HEK293 (cell line): ENCODE measurements around the gene GNB1L.

Experiments used
- CTCF ChIP-seq: fragments of 450-650 bp; formaldehyde crosslinking; IDR thresholded peaks from 2 replicates; pipeline ENCODE4 v1.5.1; 2016; ENCODE audit warnings: missing biosample characterization, missing genetic modification characterization
- GLI4 ChIP-seq: fragments of 450-650 bp; formaldehyde crosslinking; IDR thresholded peaks from 2 replicates; pipeline ENCODE4 v1.5.1; 2016; ENCODE audit warnings: missing biosample characterization, missing genetic modification characterization
- KLF10 ChIP-seq: fragments of 450-650 bp; IDR thresholded peaks from 2 replicates; pipeline ENCODE4 v1.5.1; 2018; ENCODE audit warnings: missing biosample characterization, mild to moderate bottlenecking, missing genetic modification characterization
- TSHZ1 ChIP-seq: fragments of 450-650 bp; formaldehyde crosslinking; IDR thresholded peaks from 2 replicates; pipeline ENCODE4 v1.5.1; 2016; ENCODE audit warnings: missing biosample characterization, missing genetic modification characterization, borderline replicate concordance
- ZNF37A ChIP-seq: fragments of 450-650 bp; IDR thresholded peaks from 2 replicates; pipeline ENCODE4 v1.5.1; 2018; ENCODE audit warnings: missing biosample characterization, missing genetic modification characterization
- ZNF426 ChIP-seq: fragments of 450-650 bp; formaldehyde crosslinking; IDR thresholded peaks from 2 replicates; pipeline ENCODE4 v1.5.1; 2017; ENCODE audit warnings: missing biosample characterization, missing genetic modification characterization, mild to moderate bottlenecking, inconsistent platforms, moderate library complexity
- ZNF510 ChIP-seq: fragments of 450-650 bp; formaldehyde crosslinking; IDR thresholded peaks from 2 replicates; pipeline ENCODE4 v1.5.1; 2018; ENCODE audit warnings: mild to moderate bottlenecking, missing genetic modification characterization, missing biosample characterization; ENCODE audit not compliant: insufficient replicate concordance
- ZNF561 ChIP-seq: fragments of 450-650 bp; IDR thresholded peaks from 2 replicates; pipeline ENCODE4 v1.5.1; 2018; ENCODE audit warnings: missing biosample characterization, missing genetic modification characterization, borderline replicate concordance
- TF ChIP-seq, protein P1 (sequence below): fragments of 450-650 bp; formaldehyde crosslinking; IDR thresholded peaks from 2 replicates; pipeline ENCODE4 v1.5.1; 2016; ENCODE audit warnings: missing biosample characterization, missing genetic modification characterization
- TF ChIP-seq, protein P2 (sequence below): fragments of 450-650 bp; formaldehyde crosslinking; IDR thresholded peaks from 2 replicates; pipeline ENCODE4 v1.5.1; 2016; ENCODE audit warnings: missing biosample characterization, missing genetic modification characterization

DNA sequence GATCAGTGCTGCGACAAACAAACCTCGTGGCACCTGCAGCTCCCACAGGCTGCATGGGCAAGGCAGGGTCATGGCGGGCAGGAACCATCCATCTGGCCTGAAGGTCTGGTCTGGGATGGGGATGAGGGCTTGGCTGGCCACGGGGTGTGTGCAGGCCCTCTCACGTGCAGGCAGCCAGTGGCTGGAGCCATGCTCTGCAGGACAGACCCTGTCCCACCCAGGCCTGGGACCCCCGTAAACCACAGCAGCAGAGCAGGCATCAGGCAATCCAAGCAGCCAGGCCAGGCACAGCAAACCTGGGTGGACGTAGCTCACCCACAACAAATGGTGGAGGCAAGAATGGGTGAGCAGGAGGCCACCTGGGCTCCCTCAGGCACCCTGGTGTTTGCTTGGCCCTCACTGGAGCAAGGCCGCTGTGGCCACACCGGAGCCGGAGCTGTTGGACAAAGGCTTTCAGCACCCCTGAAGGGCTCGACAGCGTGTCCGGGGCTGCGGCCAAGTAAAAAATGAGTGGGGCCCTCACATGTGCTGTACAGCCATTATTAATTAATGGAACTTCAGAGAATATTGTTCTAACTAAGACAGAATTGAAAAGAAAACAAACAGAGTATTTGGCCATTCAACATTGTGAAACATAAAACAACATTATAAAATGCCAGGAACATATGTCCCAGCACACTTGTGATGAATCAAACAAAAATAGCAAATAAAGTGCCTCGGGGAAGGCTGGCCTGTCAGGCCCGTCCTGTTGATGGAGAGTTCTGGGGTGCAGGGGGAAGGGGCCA lies 24.0 kb upstream of the GNB1L start:
- no peak for TF ChIP-seq KLF10 (tag by site-specific recombination)
- no peak for TF ChIP-seq ZNF37A (tag by site-specific recombination)
- TF ChIP-seq TSHZ1 (tag by site-specific recombination): no peak
- TF ChIP-seq, protein P1, sequence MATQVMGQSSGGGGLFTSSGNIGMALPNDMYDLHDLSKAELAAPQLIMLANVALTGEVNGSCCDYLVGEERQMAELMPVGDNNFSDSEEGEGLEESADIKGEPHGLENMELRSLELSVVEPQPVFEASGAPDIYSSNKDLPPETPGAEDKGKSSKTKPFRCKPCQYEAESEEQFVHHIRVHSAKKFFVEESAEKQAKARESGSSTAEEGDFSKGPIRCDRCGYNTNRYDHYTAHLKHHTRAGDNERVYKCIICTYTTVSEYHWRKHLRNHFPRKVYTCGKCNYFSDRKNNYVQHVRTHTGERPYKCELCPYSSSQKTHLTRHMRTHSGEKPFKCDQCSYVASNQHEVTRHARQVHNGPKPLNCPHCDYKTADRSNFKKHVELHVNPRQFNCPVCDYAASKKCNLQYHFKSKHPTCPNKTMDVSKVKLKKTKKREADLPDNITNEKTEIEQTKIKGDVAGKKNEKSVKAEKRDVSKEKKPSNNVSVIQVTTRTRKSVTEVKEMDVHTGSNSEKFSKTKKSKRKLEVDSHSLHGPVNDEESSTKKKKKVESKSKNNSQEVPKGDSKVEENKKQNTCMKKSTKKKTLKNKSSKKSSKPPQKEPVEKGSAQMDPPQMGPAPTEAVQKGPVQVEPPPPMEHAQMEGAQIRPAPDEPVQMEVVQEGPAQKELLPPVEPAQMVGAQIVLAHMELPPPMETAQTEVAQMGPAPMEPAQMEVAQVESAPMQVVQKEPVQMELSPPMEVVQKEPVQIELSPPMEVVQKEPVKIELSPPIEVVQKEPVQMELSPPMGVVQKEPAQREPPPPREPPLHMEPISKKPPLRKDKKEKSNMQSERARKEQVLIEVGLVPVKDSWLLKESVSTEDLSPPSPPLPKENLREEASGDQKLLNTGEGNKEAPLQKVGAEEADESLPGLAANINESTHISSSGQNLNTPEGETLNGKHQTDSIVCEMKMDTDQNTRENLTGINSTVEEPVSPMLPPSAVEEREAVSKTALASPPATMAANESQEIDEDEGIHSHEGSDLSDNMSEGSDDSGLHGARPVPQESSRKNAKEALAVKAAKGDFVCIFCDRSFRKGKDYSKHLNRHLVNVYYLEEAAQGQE (tag by site-specific recombination): no peak
- TF ChIP-seq GLI4 (tag by site-specific recombination): no peak
- TF ChIP-seq ZNF426 (tag by site-specific recombination): no peak
- TF ChIP-seq ZNF561 (tag by site-specific recombination): no peak
- TF ChIP-seq ZNF510 (tag by site-specific recombination): no peak
- no peak for TF ChIP-seq CTCF (tag by site-specific recombination)
- TF ChIP-seq, protein P2, sequence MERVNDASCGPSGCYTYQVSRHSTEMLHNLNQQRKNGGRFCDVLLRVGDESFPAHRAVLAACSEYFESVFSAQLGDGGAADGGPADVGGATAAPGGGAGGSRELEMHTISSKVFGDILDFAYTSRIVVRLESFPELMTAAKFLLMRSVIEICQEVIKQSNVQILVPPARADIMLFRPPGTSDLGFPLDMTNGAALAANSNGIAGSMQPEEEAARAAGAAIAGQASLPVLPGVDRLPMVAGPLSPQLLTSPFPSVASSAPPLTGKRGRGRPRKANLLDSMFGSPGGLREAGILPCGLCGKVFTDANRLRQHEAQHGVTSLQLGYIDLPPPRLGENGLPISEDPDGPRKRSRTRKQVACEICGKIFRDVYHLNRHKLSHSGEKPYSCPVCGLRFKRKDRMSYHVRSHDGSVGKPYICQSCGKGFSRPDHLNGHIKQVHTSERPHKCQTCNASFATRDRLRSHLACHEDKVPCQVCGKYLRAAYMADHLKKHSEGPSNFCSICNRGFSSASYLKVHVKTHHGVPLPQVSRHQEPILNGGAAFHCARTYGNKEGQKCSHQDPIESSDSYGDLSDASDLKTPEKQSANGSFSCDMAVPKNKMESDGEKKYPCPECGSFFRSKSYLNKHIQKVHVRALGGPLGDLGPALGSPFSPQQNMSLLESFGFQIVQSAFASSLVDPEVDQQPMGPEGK (tag by site-specific recombination): no peak
